Measurements from ENCODE around the gene FAM53C.
A peak's percentile ranks its signal among the peaks of the same experiment; 100 is the strongest.
"Not testable (repeated sequence)": the region's sequence is repeated elsewhere in the genome, so short reads cannot be mapped to it uniquely, and the experiment has no call there.

FAM53C gene

DNA sequence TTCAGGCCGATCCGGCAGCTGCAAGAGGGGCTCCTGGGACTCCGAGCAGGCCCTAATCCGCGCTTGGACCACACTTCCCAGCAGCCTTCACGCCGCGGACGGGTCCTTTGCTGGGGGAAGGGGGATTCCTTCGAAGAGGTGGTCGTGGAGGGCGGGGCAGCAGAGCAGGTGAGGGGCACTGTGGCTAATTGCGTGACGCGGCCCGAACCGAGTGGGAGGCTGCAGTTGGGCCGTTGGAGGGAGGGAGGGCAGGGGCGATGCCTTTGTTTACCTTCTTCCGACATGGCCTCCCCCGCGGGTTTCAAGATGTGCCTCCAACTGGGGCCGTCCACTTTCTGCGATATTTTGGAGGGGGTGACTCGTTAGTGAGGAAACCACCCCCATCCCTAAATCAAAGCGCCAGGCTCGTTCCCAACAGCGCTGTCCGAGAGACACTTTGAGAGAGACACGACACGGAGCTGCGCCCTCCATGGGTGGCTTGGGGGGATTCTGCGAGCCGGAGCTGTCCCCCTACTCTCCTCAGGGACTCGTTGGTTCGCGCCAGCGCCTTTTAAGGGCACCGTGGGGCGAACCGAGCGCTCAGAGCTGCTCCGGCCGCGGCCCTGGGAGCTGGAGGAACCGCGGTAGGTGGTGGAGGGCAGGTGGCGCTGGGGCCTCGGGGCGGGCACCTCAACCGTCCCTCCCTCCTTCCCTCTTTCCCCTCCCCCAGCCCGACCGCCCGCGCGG lies at the start of gene FAM53C:
TSS of gene FAM53C (plus strand) at position 582 of the 726 bp plus-strand sequence. CDS start 3,070 bp downstream, outside the sequence.
- DNase-seq (ENCODE audit: low spot score): peak; percentile 89

DNA sequence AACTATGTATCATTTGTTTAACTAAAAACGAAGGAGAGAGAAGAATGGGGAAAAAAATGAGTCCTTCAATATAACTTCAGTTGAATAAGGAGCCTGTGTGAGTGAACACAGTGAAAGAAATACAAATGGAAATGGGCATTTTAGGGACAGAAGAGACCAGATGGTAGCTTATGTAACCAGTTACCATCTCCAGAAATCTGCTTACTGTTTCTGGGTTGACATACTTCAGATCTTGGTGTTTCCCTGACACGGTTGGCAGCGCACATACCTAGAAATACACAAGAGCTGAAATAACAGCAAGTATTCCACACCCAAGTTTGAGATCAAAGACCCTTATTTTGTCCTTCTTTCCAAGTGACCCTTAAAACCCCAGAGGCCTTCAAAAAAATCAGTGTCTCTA lies 48.8 kb upstream of the FAM53C start:
- DNase-seq (ENCODE audit: low spot score): no peak

DNA sequence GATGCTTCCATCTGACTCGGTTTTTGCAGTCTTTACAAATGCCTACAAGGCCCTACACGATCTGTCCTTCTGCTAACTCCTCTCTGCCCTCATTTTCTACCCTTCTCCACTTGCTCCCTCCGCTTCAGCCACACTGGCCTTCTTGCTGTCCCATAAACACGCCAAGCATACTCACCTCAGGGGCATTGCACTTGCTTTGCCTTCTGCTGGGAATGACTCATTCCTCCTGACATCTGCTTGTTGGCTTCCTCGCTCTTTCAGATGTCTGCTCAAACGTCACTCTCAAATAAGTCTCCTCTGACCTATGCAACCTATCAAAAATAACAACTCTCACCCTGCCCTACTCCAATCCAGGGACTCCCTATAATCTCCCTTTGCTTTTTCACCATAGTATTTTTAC lies 34.7 kb upstream of the FAM53C start:
- no peak for DNase-seq (ENCODE audit: low spot score)

DNA sequence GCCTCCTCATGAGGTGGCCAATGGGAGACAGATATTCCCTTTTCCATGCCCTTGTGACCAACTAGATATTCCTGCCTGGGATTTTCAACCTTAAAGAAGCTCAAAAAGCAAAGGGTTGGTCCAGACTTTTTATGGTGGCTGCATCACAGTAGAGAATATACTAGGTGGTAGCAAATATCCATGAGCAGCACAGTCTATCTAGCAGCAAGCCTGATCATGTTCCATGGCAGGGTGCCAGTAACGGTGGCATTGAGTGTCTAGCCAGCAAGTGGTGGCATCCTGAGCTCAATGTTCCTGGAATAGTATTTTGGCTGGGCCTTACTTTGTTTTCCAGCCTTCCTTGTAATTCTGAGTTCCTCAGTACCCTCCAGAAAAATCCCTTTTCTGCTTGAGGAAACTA lies 32.3 kb upstream of the FAM53C start:
- DNase-seq (ENCODE audit: low spot score): no peak

DNA sequence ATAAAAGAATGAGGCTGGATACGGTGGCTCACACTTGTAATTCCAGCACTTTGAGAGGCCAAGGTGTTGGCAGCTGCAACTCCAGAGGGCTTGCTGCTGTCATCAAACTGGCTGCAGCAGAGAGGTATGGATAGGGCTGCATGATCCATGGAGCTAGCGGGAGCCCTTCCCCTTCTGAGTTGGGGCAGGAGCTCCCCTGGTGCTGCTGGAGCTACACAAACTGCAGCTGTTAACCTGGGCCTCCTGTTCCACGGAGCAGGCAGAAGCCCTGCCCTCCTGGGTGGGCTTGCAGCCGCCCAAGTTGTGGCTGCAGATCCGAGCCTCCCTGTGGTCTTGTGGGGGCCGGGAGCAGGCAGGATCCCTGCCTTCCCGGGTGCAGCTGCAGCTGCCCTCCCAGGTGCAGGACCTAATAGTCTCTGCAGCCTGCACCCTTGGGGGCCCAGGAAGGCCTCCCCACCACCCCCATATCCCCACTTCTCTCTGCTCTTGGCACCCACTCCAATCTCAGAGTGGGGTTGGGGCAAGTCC lies 22.3 kb upstream of the FAM53C start:
- no peak for DNase-seq (ENCODE audit: low spot score)

DNA sequence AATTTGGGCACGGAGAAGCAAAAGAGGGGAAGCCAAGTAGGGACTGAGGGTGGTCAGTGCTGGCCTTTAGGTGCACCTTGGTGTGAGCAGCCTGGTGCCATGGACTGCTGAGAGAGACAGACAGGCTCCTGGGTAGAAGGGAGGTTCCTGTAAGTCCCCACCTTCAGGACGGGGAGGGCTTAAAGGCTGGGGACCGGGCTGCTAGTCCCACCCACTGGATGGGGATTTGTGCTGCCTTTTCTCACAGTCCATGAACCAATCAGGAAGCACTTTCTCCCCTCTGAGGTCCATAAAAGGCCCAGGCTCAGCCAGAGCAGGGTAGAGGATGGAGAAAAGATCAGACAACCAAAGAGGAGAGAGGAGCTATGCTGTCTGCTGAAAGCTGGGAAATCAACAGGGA lies 21.7 kb upstream of the FAM53C start:
- DNase-seq (ENCODE audit: low spot score): no peak

DNA sequence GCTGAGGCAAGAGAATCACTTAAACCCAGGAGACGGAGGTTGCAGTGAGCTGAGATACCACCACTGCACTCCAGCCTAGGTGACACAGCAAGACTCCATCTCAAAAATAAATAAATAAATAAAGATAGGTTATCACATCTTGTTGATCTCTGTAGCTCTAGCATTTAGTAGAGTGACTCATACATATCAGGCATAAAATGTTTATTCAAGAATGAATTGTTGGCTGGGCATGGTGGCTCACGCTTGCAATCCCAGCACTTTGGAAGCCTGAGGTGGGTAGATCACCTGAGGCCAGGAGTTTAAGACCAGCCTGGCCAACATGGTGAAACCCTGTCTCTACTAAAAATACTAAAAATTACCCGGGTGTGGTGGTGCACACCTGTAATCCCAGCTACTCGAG lies 19.9 kb upstream of the FAM53C start:
- DNase-seq (ENCODE audit: low spot score): not testable (repeated sequence)

DNA sequence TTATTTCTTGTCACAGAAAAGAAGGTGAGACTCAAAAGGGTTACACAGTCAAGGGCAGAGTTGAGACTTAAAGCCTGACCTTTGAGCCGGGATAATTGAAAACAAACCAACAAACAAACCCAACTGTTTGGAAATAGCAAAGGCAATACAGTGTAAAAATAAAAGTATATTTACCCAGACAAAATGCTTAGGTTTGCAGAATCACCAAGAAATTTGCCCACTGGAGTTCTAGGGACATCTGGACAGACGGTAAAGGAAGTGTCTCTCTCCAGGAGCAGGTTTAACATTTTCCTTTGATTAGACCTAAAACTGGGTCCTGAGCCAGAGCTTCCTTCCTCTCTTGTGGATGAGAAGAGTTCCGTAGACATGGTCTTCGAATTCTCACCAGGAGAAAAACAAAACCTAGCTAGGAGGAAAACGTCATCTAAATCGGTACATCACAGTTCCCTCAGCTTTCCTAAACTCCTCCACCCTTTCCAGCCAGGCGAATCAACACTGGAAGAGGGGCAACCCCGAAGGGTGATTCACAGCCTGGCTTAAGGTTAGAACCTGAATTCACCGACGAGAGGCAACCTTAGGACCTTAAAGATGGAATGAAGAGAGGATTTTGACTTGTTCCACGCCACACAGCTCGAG lies 7.1 kb upstream of the FAM53C start:
- no peak for DNase-seq (ENCODE audit: low spot score)

DNA sequence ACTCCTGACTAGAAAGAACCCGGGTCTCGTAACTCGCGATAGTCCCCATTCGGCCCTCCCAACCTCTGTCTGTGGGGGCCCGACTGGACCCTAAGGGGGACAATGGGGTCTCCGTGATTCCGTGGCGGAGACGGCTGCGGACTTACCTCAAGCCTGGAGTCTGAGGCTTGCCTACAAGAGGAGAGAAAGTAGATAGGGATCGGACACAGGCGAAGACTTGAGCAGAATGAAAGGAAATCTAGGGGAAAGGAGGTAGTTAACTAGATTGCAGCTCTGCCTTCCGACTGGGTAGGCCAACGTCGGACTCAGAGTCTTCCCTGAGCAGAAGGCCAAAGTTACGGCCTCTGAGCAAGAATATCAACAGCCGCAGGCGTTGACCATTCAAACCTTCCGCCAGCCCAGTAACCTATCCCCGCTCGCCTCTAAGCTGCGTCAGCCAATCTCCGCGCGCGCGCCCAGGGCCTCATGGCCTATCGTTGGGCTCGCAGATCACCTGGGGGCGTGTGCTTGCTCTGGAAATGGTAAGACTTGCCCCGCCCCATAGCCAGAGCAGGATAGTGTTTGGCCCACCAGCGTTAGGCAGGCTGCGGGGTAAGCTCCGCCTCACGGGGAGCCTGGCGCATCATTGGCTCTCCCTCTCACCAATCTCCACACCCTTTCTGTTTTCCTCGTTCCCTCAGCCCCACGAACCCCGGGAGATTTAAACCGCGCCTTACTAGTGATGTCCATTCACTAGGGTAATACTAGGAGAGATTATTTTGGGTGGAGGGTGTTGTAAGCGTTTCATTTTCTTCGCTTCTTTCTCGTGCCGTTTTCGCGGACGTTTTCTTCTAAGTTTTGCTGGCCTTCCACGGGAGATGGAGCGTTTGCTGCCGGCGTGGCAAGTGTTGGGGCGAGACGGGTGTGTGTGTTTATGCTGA lies 6.4 kb upstream of the FAM53C start, which contains the start of gene CDC25C:
TSS of gene CDC25C (minus strand) at position 356 of the 920 bp plus-strand sequence. CDS start 624 bp downstream, outside the sequence.
- peak; percentile 98 for DNase-seq (ENCODE audit: low spot score)

DNA sequence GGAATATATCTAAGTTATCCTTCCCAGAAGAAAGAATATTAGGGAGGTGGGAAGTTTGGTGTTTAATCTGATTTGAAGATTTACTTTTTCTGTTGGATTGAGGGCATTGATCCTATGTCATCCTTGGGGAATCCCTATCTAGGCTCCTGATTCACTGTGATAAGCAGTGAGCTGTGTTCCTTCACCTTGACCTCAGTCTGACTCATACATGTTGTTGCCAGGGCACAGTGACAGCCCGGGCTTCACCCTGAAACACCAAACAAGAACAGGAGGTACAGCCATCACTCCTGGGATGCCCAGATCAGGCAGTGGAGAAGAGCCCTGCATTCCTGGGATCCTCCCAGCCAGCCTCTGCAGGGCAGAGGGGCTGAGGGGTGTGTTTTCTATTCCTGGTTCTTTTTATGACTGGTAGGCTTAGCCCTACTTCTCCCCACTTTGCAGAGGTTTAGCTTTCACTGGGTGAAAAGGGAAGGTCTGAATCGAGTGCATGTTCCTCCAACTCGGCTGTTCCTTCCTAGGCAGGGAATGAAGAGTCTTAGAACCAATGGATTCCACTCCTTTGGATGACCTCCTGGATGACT lies 3.1 kb upstream of the FAM53C start:
- DNase-seq (ENCODE audit: low spot score): no peak

DNA sequence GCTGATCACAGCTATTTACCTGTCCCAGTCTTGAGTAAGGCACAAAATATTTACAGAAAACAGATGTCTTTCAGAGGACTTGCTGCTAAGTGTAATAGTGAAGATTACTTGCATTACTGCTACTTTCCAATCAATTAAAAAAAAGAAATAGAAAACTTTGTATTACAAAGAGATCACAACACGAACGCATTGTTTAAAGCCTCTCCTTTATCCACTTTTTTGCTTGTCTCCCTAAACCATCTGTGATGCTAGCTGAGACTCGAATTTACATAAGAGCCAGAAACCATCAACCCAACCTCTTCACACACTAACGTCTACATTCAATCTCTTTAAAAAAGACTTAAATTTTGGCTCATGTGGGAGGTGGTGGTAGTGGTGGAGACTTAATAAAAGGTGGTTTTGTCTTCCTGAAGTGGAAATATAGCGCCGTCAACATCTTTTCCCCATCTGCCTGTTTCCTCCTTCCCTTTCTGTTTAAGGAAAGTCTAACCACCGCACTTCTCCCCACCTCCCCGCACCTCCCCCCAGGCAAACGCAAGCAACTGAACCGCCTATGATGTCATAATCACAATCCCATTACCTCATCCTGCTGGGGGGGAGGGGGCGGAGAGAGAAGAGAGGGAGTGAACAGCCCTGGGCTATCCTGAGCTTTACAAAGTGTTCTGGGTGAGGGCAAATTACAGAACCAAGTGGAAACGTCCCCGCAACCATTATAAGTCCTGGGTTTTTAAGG lies 948 bp upstream of the FAM53C start:
- peak; percentile 75 for DNase-seq (ENCODE audit: low spot score)

DNA sequence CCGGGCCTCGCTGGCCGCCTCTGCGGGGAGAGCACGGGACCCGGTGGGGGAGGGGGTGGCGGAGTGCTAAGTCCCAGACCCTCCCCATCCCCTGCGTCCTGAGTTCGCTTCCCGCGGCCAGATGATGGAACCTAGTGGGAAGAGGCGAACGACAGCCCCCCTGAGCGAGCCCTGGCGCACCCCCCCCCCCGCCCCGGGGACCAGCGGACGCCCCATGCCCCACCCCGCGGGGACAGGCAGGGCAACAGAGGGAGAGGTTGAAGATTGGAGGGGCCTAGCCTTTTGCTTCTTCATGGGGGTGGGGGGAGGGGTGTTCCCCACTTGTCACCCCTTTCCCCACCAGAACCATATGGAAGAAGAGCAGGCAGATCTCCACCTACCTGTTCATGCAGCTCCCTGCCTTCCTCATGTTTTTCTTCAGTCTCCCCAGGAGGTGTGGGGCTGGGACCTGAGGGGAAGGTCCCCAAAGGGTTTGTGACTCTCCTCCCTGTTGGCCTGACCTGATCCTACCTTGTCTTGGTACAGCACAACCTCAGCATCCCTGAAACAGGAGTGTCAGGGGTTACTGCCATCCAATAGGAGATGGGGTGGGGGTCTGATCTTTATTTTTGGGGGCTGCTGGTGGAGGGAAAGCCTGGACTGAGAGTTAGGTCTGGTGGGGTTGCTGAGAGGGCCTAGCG lies 485 bp downstream of the FAM53C start:
- DNase-seq (ENCODE audit: low spot score): no peak

DNA sequence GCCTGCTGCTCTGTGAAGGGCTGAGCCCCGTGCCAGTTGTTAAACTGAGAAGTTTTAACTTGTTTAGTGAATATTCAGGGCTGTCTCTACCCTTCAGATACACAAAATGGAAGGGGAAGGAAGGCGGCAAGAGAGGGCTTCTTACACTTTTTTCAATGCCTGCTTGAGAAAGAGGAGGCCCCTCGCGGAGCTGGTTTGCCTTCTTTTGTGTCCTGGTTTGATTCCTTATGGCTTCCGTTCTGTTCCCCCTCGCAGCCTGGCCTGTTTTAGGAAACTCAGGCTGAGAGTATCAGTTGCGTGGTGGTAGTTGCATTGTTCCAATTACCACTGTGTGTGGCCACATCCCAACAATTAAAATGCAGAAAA lies 1.0 kb downstream of the FAM53C start:
- DNase-seq (ENCODE audit: low spot score): no peak

DNA sequence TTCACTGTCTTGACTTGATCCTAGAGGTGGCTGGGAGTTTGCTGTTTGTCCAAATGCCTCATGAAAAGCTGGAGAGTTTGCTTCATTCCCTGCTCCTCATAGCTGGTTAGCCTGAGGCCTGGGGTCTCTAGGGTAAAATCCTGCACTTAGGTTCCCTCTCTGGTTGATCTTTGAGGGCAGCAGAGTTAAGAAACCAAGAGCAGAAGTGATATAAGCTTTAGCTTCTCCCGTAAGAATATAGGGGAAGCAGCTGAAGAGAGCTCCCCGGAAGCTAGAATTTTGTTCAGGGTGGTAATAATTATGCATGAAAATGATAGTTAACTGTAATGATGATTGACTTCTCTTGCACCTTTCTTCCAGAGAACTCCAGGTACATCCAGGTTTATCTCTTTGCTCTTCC lies 1.4 kb downstream of the FAM53C start:
- DNase-seq (ENCODE audit: low spot score): peak; percentile 31

DNA sequence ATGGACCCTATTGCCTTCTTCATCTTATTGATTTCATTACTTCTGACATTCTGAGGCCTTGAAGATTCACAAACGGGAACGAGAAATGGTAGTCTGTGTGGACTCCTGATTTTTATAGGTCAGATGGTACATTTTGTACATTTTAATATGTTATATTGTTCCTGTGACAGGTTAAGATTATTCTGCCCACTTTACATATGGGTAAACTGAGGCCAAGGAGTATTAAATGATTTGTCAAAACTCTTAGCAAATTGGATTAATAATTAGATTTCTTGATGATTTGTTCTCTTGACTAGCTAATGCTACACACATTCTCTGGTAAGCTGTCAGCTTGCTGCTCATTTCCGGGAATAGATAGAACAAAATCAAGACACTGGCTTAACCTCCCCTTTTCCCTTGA lies 1.9 kb downstream of the FAM53C start:
- DNase-seq (ENCODE audit: low spot score): no peak

DNA sequence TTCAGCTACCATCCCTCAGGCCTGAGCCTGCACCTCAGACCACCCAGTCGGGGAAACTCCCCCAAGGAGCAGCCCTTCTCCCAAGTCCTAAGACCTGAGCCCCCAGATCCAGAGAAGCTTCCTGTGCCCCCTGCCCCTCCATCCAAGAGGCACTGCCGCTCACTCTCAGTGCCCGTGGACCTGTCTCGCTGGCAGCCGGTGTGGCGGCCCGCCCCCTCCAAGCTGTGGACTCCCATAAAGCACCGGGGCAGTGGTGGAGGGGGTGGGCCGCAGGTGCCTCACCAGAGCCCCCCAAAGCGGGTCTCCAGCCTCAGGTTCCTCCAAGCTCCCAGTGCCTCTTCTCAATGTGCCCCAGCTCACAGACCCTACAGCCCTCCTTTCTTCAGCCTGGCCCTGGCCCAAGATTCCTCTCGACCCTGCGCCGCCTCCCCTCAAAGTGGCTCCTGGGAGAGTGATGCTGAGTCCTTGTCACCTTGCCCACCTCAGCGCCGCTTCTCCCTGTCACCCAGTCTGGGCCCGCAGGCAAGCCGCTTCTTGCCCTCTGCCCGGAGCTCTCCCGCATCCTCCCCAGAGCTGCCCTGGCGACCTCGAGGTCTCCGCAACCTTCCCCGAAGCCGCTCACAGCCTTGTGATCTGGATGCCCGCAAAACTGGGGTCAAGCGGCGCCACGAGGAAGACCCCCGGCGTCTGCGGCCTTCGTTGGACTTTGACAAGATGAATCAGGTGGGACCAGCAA lies 7.0 kb downstream of the FAM53C start:
- no peak for DNase-seq (ENCODE audit: low spot score)

DNA sequence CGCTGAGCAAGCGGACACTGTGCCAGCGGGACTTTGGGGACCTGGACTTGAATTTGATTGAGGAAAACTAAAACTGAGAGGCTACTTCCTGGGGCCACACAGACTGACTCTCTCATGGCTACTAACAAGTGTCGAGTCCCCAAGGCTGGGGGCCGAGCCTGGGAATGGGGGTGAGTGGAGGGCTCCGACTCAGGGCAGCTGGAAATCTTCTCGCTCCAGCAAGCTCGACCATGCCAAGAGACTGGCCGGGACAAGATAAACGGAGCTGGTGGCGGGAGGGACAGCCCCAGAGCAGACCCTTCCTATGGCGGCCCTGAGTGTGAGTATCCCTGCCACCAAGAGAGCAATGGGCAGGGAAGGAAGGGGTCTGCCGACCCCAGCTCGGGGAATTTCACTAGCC lies 8.8 kb downstream of the FAM53C start:
- DNase-seq (ENCODE audit: low spot score): no peak

DNA sequence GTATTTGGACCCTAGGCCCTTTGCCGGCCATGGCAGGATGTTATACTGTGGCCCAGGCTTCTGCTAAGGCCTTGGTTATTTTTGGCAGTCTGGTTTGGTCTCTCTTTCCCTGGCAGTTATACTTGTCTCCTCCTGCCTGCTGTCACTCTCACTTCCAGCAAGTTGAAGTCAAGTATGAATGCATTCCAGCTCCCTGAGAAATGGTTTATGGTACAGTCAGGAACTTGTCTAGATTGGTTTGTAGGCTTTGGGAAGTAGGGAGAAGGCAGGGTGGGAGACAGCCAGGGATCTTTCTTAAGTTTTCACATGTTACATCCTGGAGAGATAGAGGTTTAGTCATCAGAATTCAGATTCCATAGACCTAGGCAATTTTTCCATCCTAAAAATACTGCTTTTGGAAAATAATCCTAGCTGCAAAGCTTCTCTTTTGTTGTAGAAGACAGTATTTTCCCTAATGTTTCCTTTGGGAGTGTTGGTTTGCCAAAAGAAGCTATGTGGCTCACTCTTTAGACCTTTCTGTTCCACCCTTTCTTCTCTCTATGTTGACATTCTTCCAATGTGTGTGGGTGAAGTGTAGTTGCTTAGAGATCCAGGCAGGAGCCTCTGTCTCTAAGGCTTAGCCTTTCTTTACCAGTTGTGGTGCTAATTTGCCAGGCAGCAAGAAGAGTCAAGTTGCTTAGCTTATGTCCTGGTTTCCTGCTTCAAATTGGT lies 11.9 kb downstream of the FAM53C start:
- no peak for DNase-seq (ENCODE audit: low spot score)

DNA sequence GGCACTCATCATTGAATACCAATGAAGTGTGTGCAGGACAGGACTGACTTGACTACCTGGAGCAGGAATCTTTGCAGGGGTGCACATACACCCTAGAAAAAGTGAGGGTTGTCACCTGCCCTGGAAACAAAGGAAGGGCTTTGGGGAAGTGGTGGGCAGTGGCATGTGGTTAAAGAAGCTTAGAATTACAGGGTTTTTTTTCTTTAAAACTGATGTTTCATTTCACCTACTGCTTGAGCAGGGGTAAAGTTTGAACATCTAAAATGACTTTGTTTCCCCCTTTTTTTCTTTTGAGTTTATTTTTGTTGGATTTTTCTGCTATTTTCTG lies 12.5 kb downstream of the FAM53C start:
- DNase-seq (ENCODE audit: low spot score): no peak

DNA sequence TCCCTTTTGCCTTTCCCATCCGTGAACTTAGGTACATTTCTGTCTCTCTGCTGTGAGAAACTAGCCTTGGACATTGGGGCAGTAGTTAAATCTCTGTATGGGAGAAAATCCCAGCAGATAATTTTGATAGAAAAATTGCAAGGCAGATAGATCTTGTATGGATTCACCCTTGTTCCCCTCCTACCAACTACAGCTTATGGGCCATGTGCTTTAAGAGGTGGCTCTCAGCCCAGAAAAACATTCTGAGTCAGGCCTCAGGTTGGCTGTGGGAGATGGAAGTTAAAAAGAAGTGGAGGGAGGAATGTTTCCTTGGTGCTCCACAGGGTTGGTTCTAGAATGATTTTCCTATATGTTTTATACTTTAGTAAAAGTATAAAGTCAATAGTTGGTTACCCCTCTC lies 13.0 kb downstream of the FAM53C start:
- no peak for DNase-seq (ENCODE audit: low spot score)

Data from germinal center (tissue), 1 donor.